GM12878 (cell line): ENCODE results near the gene MST1R. TPM values are rescaled to one million over a fixed set of nuclear protein-coding genes. Genes with fewer than 3 reads are reported as not detected.

Source experiments
- ATAC-seq: fragments of 200-7000 bp; cut with Tn5 transposase; 3 replicates; pipeline ENCODE4 v1.9.1; 2020; ENCODE audit warnings: mild to moderate bottlenecking, moderate library complexity
- BruUV-seq: library from RNA; stranded (reverse); fragments of 400-500 nt; replicated peaks from 2 replicates; lab custom pipeline; 2021; lab: Mats Ljungman, UMichigan
- CTCF ChIA-PET: fragments of 300-600 bp; sonication (Branson Sonifier 250); formaldehyde crosslinking; extraction: SDS; loops from one replicate; lab custom pipeline; 2021; ENCODE audit warnings: inconsistent platforms; lab: Yijun Ruan, JAX
- POLR2A ChIA-PET: fragments of 350-600 bp; formaldehyde crosslinking; extraction: SDS; loops from one replicate; lab custom pipeline; 2021; ENCODE audit warnings: inconsistent platforms; lab: Charles Lee
- RAD21 ChIA-PET: fragments of 300-600 bp; sonication (Branson Sonifier 250); formaldehyde crosslinking; loops from one replicate; lab custom pipeline; 2023; ENCODE audit warnings: antibody characterized with exemption; ENCODE audit not compliant: unreplicated experiment; lab: Charles Lee
- SMC1A ChIA-PET: fragments of 300-600 bp; sonication (Branson Sonifier 250); formaldehyde crosslinking; loops from one replicate; lab custom pipeline; 2023; ENCODE audit not compliant: unreplicated experiment, uncharacterized antibody; lab: Charles Lee
- DNase-seq: peaks from one replicate; pipeline ENCODE4 v3.0.0-alpha.2; 2011; ENCODE audit warnings: low read depth, low spot score
- FAIRE-seq: peaks from 3 replicates; lab custom pipeline; 2011; peaks lifted over from hg19 to GRCh38; lab: Jason Lieb, UNC
- H2AFZ ChIP-seq: 2 replicates; pipeline ENCODE4 v1.6.0; 2011; ENCODE audit warnings: low read depth, low read length, control low read depth; ENCODE audit not compliant: control insufficient read depth
- H3K27ac ChIP-seq: 2 replicates; pipeline ENCODE4 v1.5.1; 2011; ENCODE audit warnings: control low read depth; ENCODE audit not compliant: control insufficient read depth, insufficient read depth
- H3K27me3 ChIP-seq, 2 experiments: replicated peaks in 1 of 2; 2 replicates each; pipeline versions ENCODE4 v1.6.0 to v1.6.1; 2011; ENCODE audit warnings: low read length in 1 of 2; ENCODE audit not compliant: control insufficient read depth in 2 of 2, insufficient read depth in 2 of 2
- H3K36me3 ChIP-seq, 2 experiments: 2 replicates each; pipeline ENCODE4 v1.5.1; 2011; ENCODE audit warnings: low read length in 1 of 2; ENCODE audit not compliant: control insufficient read depth in 2 of 2, insufficient read depth in 2 of 2
- H3K4me1 ChIP-seq: 2 replicates; pipeline ENCODE4 v1.6.1; 2011; ENCODE audit warnings: mild to moderate bottlenecking, low read length, moderate library complexity, mixed read lengths; ENCODE audit not compliant: control insufficient read depth, insufficient read depth
- H3K4me2 ChIP-seq: 2 replicates; pipeline ENCODE4 v1.6.0; 2011; ENCODE audit warnings: control low read depth; ENCODE audit not compliant: control insufficient read depth, insufficient read depth
- H3K4me3 ChIP-seq: fragments of 200-600 bp; sonication (generic); 2 replicates; pipeline ENCODE4 v1.5.1; 2016
- H3K79me2 ChIP-seq: 2 replicates; pipeline ENCODE4 v1.6.0; 2011; ENCODE audit warnings: low read length; ENCODE audit not compliant: control insufficient read depth, insufficient read depth
- H3K9ac ChIP-seq: 2 replicates; pipeline ENCODE4 v1.8.0; 2011; ENCODE audit warnings: low read length, control low read depth, mixed read lengths; ENCODE audit not compliant: control insufficient read depth, insufficient read depth
- H3K9me3 ChIP-seq: replicated peaks from 3 replicates; pipeline ENCODE4 v1.5.1; 2011; ENCODE audit warnings: mild to moderate bottlenecking, low read length; ENCODE audit not compliant: control insufficient read depth, insufficient read depth
- H4K20me1 ChIP-seq: 2 replicates; pipeline ENCODE4 v1.6.0; 2011; ENCODE audit not compliant: control insufficient read depth, insufficient read depth
- BHLHE40 ChIP-seq, 2 experiments: fragments of 450-650 bp in 1 of 2; IDR thresholded peaks; 2 replicates each; pipeline ENCODE4 v1.6.1; 2011 to 2017; ENCODE audit warnings: low read depth in 2 of 2, borderline replicate concordance in 1 of 2, improper control_type of control experiment in 1 of 2, low read length in 1 of 2, mild to moderate bottlenecking in 1 of 2
- EZH2 ChIP-seq: IDR thresholded peaks from 2 replicates; pipeline ENCODE4 v1.6.1; 2012; ENCODE audit warnings: low read depth, mild to moderate bottlenecking, control low read depth, inconsistent platforms, low read length, borderline replicate concordance; ENCODE audit not compliant: control insufficient read depth
- FOS ChIP-seq: IDR thresholded peaks from 3 replicates; pipeline ENCODE4 v1.6.1; 2011; ENCODE audit warnings: borderline replicate concordance; ENCODE audit not compliant: insufficient read length; ENCODE audit errors: extremely low read depth
- FOXK2 ChIP-seq: fragments of 450-650 bp; IDR thresholded peaks from 2 replicates; pipeline ENCODE4 v1.6.1; 2017; ENCODE audit warnings: mild to moderate bottlenecking, moderate library complexity
- NFYA ChIP-seq: IDR thresholded peaks from 2 replicates; pipeline ENCODE4 v1.6.1; 2011; ENCODE audit warnings: low read depth, mild to moderate bottlenecking, low read length, improper control_type of control experiment, borderline replicate concordance
- NR2C1 ChIP-seq: fragments of 450-650 bp; IDR thresholded peaks from 2 replicates; pipeline ENCODE4 v1.6.1; 2017; ENCODE audit warnings: antibody characterized with exemption, mild to moderate bottlenecking, moderate library complexity
- RFX5 ChIP-seq: IDR thresholded peaks from 2 replicates; pipeline ENCODE4 v1.6.1; 2011; ENCODE audit warnings: low read depth, low read length, improper control_type of control experiment
- SMAD5 ChIP-seq: IDR thresholded peaks from 2 replicates; pipeline ENCODE4 v1.6.1; 2016; ENCODE audit warnings: antibody characterized with exemption, low read depth
- SMC3 ChIP-seq: IDR thresholded peaks from 2 replicates; pipeline ENCODE4 v1.6.1; 2011; ENCODE audit warnings: low read length, improper control_type of control experiment, borderline replicate concordance
- SP1 ChIP-seq: IDR thresholded peaks from one replicate; pipeline ENCODE4 v1.6.1; 2011; ENCODE audit warnings: low read depth, low read length
- SREBF2 ChIP-seq: IDR thresholded peaks from 2 replicates; pipeline ENCODE4 v1.6.1; 2012; ENCODE audit warnings: mild to moderate bottlenecking, low read length
- STAT3 ChIP-seq: IDR thresholded peaks from 2 replicates; pipeline ENCODE4 v1.6.1; 2011; ENCODE audit warnings: low read depth, low read length, improper control_type of control experiment
- TAF1 ChIP-seq: IDR thresholded peaks from 2 replicates; pipeline ENCODE4 v1.6.1; 2011; ENCODE audit warnings: mild to moderate bottlenecking, low read depth, low read length, borderline replicate concordance
- TARDBP ChIP-seq: IDR thresholded peaks from 2 replicates; pipeline ENCODE4 v1.6.1; 2016; ENCODE audit warnings: borderline replicate concordance
- TCF3 ChIP-seq: IDR thresholded peaks from 2 replicates; pipeline ENCODE4 v1.6.1; 2012; ENCODE audit warnings: low read depth, mild to moderate bottlenecking, low read length, borderline replicate concordance; ENCODE audit not compliant: insufficient read depth
- YBX1 ChIP-seq: fragments of 450-650 bp; IDR thresholded peaks from 2 replicates; pipeline ENCODE4 v1.6.1; 2016; ENCODE audit warnings: antibody characterized with exemption
- YY1 ChIP-seq: IDR thresholded peaks from 2 replicates; pipeline ENCODE4 v1.6.1; 2011; ENCODE audit warnings: low read depth, mild to moderate bottlenecking, low read length
- in situ Hi-C: fragments of 300-500 bp; cut with MboI; formaldehyde crosslinking; loops from 9 replicates; pipeline ENCODE4 v1.14.3; 2018; ENCODE audit warnings: mixed read lengths
- intact Hi-C: fragments of 100-400 bp; cut with micrococcal nuclease; formaldehyde crosslinking; loops from one replicate; pipeline ENCODE4 v1.14.2; 2022; ENCODE audit not compliant: unreplicated experiment
- polyA plus RNA-seq, 11 experiments: library from polyadenylated mRNA; depleted of rRNA in 4 of 11; unstranded in 6 of 11; stranded (reverse) in 5 of 11; fragments of >200 nt; fragmentation: Nextera tagmentation in 4 of 11; fragmentation: Illumina TruSeq in 1 of 11; extraction: Ambion mirVana in 4 of 11; extraction: Trizol in 1 of 11; gene quantifications; 1 replicate in 1 of 11; 2 replicates in 10 of 11; pipeline versions ENCODE4 v1.2.1 to v1.2.3, GENCODE V29; 2011 to 2016; ENCODE audit warnings: inconsistent platforms in 2 of 11, missing spikeins in 2 of 11, low read depth in 1 of 11
- total RNA-seq, 4 experiments: library from RNA; depleted of rRNA in 3 of 4; stranded (reverse); fragments of >200 nt in 3 of 4; fragmentation: Illumina TruSeq in 1 of 4; extraction: Trizol in 1 of 4; gene quantifications; 2 replicates each; pipeline versions ENCODE4 v1.2.1 to v1.2.3, GENCODE V29; 2013 to 2021
- TF ChIP-seq, protein P1 (sequence below): fragments of 450-650 bp; IDR thresholded peaks from 2 replicates; pipeline ENCODE4 v1.6.1; 2018; ENCODE audit warnings: borderline replicate concordance, mild to moderate bottlenecking; ENCODE audit not compliant: partially characterized antibody
- TF ChIP-seq, protein P2 (sequence below): IDR thresholded peaks from 2 replicates; pipeline ENCODE4 v1.6.1; 2012; ENCODE audit warnings: mild to moderate bottlenecking, low read depth, low read length

MST1R gene
- total and polyA plus RNA-seq, 10 of the 15 experiments (the other 5 are each of a cell fraction or from before 2014, with no cell fraction given) = 0.40 to 5.6 (median 1.2) TPM

DNA sequence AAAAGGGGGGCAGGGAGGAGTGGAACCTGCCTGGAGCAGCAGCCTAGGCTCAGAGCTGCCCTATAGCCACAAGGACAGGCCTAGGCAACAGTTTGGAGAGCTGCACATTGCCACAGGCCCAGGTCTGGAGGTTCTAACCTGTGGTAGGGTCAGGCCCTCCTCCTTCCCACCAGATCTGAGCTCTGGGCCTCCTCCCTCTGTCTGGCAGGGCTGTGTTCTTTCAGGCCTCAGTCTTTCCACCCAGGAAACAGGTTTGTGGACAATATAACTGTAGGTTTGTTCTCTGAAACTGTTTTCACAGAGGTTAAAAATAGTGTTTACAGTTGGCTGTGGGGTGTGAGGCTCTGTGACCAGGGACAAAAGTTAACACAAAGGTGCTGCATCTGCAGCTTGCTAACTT is 25.0 kb downstream of the MST1R start:
- ChIA-PET RAD21 (no interaction called here), SMC1A (interaction anchor here (1.2 kb wide), 1 partner anchor 34 kb away, joined by 4 read pairs; no protein-coding TSS in a partner anchor), POLR2A (no interaction called here), CTCF (interaction anchor here (1.0 kb wide), 1 partner anchor 28 kb away, joined by 3 read pairs; no protein-coding TSS in a partner anchor)
- ATAC-seq = no peak
- no TSS peak for BruUV-seq
- no peak overlapping the region for H2AFZ ChIP-seq
- no peak overlapping the region for H3K9ac ChIP-seq
- H3K4me3 ChIP-seq = no peak overlapping the region
- no peak overlapping the region for H3K27ac ChIP-seq
- H3K79me2 ChIP-seq = no peaks in the 10 kb centered on the region
- no peaks in the 10 kb centered on the region for H3K36me3 ChIP-seq
- H3K27me3 ChIP-seq = peaks cover 0 to 2% of the 10 kb centered on the region in 2 experiments; a peak in 2 of 4 replicates
- FAIRE-seq = no peak
- no peaks in the 10 kb centered on the region for H4K20me1 ChIP-seq
- intact Hi-C loops = no loop called here
- no peaks in the 10 kb centered on the region for H3K4me1 ChIP-seq
- TF ChIP-seq SREBF2 = no peak
- no peak for TF ChIP-seq EZH2
- TF ChIP-seq, protein P1, sequence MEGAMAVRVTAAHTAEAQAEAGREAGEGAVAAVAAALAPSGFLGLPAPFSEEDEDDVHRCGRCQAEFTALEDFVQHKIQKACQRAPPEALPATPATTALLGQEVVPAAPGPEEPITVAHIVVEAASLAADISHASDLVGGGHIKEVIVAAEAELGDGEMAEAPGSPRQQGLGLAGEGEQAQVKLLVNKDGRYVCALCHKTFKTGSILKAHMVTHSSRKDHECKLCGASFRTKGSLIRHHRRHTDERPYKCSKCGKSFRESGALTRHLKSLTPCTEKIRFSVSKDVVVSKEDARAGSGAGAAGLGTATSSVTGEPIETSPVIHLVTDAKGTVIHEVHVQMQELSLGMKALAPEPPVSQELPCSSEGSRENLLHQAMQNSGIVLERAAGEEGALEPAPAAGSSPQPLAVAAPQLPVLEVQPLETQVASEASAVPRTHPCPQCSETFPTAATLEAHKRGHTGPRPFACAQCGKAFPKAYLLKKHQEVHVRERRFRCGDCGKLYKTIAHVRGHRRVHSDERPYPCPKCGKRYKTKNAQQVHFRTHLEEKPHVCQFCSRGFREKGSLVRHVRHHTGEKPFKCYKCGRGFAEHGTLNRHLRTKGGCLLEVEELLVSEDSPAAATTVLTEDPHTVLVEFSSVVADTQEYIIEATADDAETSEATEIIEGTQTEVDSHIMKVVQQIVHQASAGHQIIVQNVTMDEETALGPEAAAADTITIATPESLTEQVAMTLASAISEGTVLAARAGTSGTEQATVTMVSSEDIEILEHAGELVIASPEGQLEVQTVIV = no peak
- no peak for TF ChIP-seq SMAD5
- no peak for TF ChIP-seq YY1
- TF ChIP-seq YBX1 = no peak
- no peak for TF ChIP-seq TCF3
- TF ChIP-seq SP1 = no peak
- TF ChIP-seq STAT3 = no peak
- no peak for TF ChIP-seq TARDBP
- TF ChIP-seq SMC3 = no peak
- TF ChIP-seq BHLHE40 (IDR thresholded peaks at IDR 0.05; ENCODE audit: borderline replicate concordance in 1 of 2, low read depth in 2 of 2, low read length in 1 of 2) = no peak
- TF ChIP-seq NR2C1 = no peak
- TF ChIP-seq RFX5 = no peak
- TF ChIP-seq FOXK2 = no peak
- no peak for TF ChIP-seq TAF1
- no peak for TF ChIP-seq NFYA
- TF ChIP-seq, protein P2, sequence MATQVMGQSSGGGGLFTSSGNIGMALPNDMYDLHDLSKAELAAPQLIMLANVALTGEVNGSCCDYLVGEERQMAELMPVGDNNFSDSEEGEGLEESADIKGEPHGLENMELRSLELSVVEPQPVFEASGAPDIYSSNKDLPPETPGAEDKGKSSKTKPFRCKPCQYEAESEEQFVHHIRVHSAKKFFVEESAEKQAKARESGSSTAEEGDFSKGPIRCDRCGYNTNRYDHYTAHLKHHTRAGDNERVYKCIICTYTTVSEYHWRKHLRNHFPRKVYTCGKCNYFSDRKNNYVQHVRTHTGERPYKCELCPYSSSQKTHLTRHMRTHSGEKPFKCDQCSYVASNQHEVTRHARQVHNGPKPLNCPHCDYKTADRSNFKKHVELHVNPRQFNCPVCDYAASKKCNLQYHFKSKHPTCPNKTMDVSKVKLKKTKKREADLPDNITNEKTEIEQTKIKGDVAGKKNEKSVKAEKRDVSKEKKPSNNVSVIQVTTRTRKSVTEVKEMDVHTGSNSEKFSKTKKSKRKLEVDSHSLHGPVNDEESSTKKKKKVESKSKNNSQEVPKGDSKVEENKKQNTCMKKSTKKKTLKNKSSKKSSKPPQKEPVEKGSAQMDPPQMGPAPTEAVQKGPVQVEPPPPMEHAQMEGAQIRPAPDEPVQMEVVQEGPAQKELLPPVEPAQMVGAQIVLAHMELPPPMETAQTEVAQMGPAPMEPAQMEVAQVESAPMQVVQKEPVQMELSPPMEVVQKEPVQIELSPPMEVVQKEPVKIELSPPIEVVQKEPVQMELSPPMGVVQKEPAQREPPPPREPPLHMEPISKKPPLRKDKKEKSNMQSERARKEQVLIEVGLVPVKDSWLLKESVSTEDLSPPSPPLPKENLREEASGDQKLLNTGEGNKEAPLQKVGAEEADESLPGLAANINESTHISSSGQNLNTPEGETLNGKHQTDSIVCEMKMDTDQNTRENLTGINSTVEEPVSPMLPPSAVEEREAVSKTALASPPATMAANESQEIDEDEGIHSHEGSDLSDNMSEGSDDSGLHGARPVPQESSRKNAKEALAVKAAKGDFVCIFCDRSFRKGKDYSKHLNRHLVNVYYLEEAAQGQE = no peak
- no peak for TF ChIP-seq FOS
- TF ChIP-seq, all 136 proteins: peak for 0
- H3K4me2 ChIP-seq = no peak overlapping the region
- in situ Hi-C loops = no loop called here
- DNase-seq = no peak
- H3K9me3 ChIP-seq = no peaks in the 10 kb centered on the region
